AG10803 (cell line): ENCODE data around the gene PEMT.
"Not testable (repeated sequence)": the region's sequence is repeated elsewhere in the genome, so short reads cannot be mapped to it uniquely, and the experiment has no call there.

Experiments used
- DNase-seq: peaks from one replicate; pipeline ENCODE4 v3.0.0; 2010; ENCODE audit warnings: low read depth
- H3K4me3 ChIP-seq: 2 replicates; pipeline ENCODE4 v1.5.1; 2011; ENCODE audit warnings: mild to moderate bottlenecking, low read length, control low read depth
- CTCF ChIP-seq: conservative IDR thresholded peaks from 2 replicates; pipeline ENCODE4 v1.5.1; 2011; ENCODE audit warnings: mild to moderate bottlenecking, low read length, control low read depth, inconsistent platforms

PEMT gene

GRCh38 chr17:17493986-17494466, 97.5 kb downstream of the PEMT start:
- no peak for TF ChIP-seq CTCF
- DNase-seq: no peak
- no peak overlapping the region for H3K4me3 ChIP-seq

GRCh38 chr17:17493249-17493985, 98.1 kb downstream of the PEMT start:
- H3K4me3 ChIP-seq: no peak overlapping the region
- no peak for TF ChIP-seq CTCF
- no peak for DNase-seq

- TF ChIP-seq CTCF: no peak
- H3K4me3 ChIP-seq: no peak overlapping the region
- DNase-seq: no peak
Measured at GRCh38 chr17:17492571-17492970, 98.9 kb downstream of the PEMT start.

GRCh38 chr17:17492085-17492484, 99.4 kb downstream of the PEMT start:
- no peak for DNase-seq
- no peak overlapping the region for H3K4me3 ChIP-seq
- TF ChIP-seq CTCF: no peak

- H3K4me3 ChIP-seq: no peak overlapping the region
- no peak for DNase-seq
- no peak for TF ChIP-seq CTCF
Measured at GRCh38 chr17:17491546-17491988, 99.9 kb downstream of the PEMT start.

GRCh38 chr17:17491031-17491471, 100.5 kb downstream of the PEMT start:
- TF ChIP-seq CTCF: no peak
- no peak overlapping the region for H3K4me3 ChIP-seq
- no peak for DNase-seq

- TF ChIP-seq CTCF: no peak
- DNase-seq: no peak
- no peak overlapping the region for H3K4me3 ChIP-seq
Measured at GRCh38 chr17:17487998-17488397, 103.5 kb downstream of the PEMT start.

- not testable (repeated sequence) for DNase-seq, H3K4me3 ChIP-seq
Measured at GRCh38 chr17:17486416-17486815, 105.1 kb downstream of the PEMT start.
